ENCODE measurements around the gene IARS2.

- TF ChIP-seq, protein P1, sequence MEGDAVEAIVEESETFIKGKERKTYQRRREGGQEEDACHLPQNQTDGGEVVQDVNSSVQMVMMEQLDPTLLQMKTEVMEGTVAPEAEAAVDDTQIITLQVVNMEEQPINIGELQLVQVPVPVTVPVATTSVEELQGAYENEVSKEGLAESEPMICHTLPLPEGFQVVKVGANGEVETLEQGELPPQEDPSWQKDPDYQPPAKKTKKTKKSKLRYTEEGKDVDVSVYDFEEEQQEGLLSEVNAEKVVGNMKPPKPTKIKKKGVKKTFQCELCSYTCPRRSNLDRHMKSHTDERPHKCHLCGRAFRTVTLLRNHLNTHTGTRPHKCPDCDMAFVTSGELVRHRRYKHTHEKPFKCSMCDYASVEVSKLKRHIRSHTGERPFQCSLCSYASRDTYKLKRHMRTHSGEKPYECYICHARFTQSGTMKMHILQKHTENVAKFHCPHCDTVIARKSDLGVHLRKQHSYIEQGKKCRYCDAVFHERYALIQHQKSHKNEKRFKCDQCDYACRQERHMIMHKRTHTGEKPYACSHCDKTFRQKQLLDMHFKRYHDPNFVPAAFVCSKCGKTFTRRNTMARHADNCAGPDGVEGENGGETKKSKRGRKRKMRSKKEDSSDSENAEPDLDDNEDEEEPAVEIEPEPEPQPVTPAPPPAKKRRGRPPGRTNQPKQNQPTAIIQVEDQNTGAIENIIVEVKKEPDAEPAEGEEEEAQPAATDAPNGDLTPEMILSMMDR (IDR thresholded peaks at IDR 0.05), result no peak
- TF ChIP-seq POLR2A (IDR thresholded peaks at IDR 0.05; ENCODE audit: low read depth), result no peak
- no peak for TF ChIP-seq EP300 (IDR thresholded peaks at IDR 0.05)
- no peak for TF ChIP-seq POLR2AphosphoS5 (IDR thresholded peaks at IDR 0.05)
Observed at GRCh38 chr1:220062629-220063028, 31.3 kb upstream of the IARS2 start.
